ENCODE results near the gene GTF2F1.

GTF2F1 gene

DNA sequence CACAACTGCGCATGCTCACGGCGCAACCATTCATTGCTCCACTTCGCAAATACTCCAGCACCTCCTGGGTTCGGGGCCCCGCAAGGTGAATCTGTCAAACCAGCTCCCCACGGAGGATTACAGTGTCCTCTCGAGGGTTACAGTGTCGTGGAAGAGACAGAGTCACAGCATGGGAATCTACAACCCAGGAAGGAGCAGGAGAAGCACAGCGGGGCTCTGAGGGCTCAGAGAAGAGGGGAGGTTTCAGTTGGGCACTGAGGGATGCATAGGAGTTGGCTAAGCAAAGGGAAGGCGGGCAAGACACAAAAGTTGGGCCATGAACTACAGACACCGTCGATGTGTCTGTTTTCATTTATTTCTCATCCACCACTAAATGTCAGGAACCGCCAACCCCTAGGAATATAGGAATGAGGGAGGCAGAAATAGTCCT is 1.0 kb upstream of the GTF2F1 start:
- no peaks in the 10 kb centered on the region for H3K27me3 ChIP-seq (replicated peaks; ENCODE audit: insufficient read depth, low read length)
- peak overlapping the region; percentile 84 for H3K4me3 ChIP-seq (ENCODE audit: low read length)
- no peak for TF ChIP-seq EZH2phosphoT487 (IDR thresholded peaks at IDR 0.05; ENCODE audit: low read length)
- no peak for TF ChIP-seq EZH2 (optimal IDR thresholded peaks at IDR 0.05; ENCODE audit: low read depth, low read length)
- TF ChIP-seq, protein P1, sequence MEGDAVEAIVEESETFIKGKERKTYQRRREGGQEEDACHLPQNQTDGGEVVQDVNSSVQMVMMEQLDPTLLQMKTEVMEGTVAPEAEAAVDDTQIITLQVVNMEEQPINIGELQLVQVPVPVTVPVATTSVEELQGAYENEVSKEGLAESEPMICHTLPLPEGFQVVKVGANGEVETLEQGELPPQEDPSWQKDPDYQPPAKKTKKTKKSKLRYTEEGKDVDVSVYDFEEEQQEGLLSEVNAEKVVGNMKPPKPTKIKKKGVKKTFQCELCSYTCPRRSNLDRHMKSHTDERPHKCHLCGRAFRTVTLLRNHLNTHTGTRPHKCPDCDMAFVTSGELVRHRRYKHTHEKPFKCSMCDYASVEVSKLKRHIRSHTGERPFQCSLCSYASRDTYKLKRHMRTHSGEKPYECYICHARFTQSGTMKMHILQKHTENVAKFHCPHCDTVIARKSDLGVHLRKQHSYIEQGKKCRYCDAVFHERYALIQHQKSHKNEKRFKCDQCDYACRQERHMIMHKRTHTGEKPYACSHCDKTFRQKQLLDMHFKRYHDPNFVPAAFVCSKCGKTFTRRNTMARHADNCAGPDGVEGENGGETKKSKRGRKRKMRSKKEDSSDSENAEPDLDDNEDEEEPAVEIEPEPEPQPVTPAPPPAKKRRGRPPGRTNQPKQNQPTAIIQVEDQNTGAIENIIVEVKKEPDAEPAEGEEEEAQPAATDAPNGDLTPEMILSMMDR (IDR thresholded peaks at IDR 0.05; ENCODE audit: low read length): no peak
- DNase-seq: peak; percentile 48
- no peaks in the 10 kb centered on the region for H3K9me2 ChIP-seq (replicated peaks; ENCODE audit: insufficient read depth, low read length)
- peak overlapping the region; percentile 88 for H3K9ac ChIP-seq (ENCODE audit: low read length)
- 0 out of 2 replicates have a peak, but pooled peaks cover 7% of the 10 kb centered on the region for H3K36me3 ChIP-seq (replicated peaks; ENCODE audit: insufficient read depth, low read length)
- no peaks in the 10 kb centered on the region for H3K9me3 ChIP-seq (replicated peaks; ENCODE audit: insufficient read depth, low read length)
- peaks cover 25% of the 10 kb centered on the region for H3K79me2 ChIP-seq (ENCODE audit: low read length)
- H2AFZ ChIP-seq (ENCODE audit: low read length): peak overlapping the region; percentile 98
- H3K4me1 ChIP-seq (ENCODE audit: low read length): peaks cover 9% of the 10 kb centered on the region
- peak overlapping the region; percentile 88; the same call in 1 of the 2 replicates for H3K27ac ChIP-seq (ENCODE audit: low read length)
- H3F3A ChIP-seq (ENCODE audit: insufficient read depth, low read length): no peaks in the 10 kb centered on the region
- peak overlapping the region; percentile 78 for H3K4me2 ChIP-seq (ENCODE audit: low read depth, low read length)
- no peaks in the 10 kb centered on the region for H4K20me1 ChIP-seq (ENCODE audit: insufficient read depth, low read length)

DNA sequence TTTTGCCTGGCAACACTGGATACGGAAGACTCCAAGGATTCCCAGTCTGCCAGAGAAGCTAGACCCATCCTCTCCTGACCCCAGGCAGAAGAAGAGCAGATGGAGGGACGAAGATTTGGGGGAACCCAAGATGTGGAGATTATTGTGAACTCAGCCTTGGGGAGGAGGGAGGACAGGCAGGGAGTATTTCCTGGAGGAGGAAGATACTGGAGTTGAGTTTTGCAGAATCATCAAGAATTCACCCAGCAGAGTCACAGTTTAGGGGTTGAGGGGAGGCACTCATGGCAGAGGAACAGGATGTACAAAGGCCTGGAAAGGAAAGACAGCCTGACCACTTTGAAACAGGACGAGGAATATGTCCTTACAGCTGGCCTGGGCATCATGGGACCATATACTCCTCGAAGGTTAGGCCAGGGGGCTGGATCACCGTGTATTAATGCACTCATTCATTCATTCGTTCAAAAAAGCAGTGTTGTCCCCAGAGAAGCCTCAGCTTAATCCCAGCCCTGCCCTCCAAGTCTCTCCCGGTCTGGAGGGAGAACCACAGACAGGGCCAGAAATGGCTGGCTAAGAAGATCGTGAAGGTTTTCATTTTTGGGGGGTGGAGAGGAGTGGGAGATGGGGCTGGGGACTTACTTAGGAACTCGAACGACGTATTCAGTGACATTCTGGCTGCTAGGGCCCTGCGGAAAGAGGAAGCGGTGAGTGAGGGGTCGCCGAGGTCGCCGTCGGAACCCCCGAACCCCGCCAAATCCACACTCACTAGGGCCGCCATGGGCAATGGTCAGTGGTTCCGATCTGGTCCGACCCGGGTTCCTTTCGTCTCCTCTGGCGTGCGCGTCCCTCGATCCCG is 517 bp downstream of the GTF2F1 start:
- peak overlapping the region; percentile 88 for H3K9ac ChIP-seq (ENCODE audit: low read length)
- H3K27ac ChIP-seq (ENCODE audit: low read length): peak overlapping the region; percentile 88; the same call in 1 of the 2 replicates
- no peaks in the 10 kb centered on the region for H3K9me2 ChIP-seq (replicated peaks; ENCODE audit: insufficient read depth, low read length)
- H3K36me3 ChIP-seq (replicated peaks; ENCODE audit: insufficient read depth, low read length): 0 out of 2 replicates have a peak, but pooled peaks cover 7% of the 10 kb centered on the region
- peaks cover 25% of the 10 kb centered on the region for H3K79me2 ChIP-seq (ENCODE audit: low read length)
- no peaks in the 10 kb centered on the region for H3K9me3 ChIP-seq (replicated peaks; ENCODE audit: insufficient read depth, low read length)
- no peaks in the 10 kb centered on the region for H3K27me3 ChIP-seq (replicated peaks; ENCODE audit: insufficient read depth, low read length)
- peak overlapping the region; percentile 84 for H3K4me3 ChIP-seq (ENCODE audit: low read length)
- H4K20me1 ChIP-seq (ENCODE audit: insufficient read depth, low read length): no peaks in the 10 kb centered on the region
- peaks cover 9% of the 10 kb centered on the region for H3K4me1 ChIP-seq (ENCODE audit: low read length)
- TF ChIP-seq, protein P1 (IDR thresholded peaks at IDR 0.05; ENCODE audit: low read length): no peak
- TF ChIP-seq EZH2 (optimal IDR thresholded peaks at IDR 0.05; ENCODE audit: low read depth, low read length): no peak
- TF ChIP-seq EZH2phosphoT487 (IDR thresholded peaks at IDR 0.05; ENCODE audit: low read length): no peak
- peak overlapping the region; percentile 78 for H3K4me2 ChIP-seq (ENCODE audit: low read depth, low read length)
- no peak for DNase-seq
- peak overlapping the region; percentile 98 for H2AFZ ChIP-seq (ENCODE audit: low read length)
- H3F3A ChIP-seq (ENCODE audit: insufficient read depth, low read length): no peaks in the 10 kb centered on the region

DNA sequence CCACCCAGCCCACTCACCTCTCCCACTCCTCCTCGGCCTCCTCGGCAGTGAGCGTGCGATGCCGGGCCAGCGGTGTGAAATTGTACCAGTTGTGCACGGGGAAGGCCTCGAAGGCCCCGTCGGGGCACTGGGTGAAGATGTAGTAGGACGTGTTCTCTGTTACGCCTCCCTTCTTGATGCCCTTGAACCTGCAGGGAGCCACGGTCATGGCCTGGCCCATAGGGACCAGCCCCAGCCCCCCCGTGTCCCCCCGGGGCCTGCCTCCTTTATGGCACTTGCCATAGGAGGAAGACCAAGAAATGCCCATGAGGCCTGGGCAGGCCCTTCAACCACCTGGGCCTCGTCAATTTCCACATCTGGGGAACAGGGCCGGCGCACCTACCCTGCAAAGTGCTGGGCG is 5.6 kb downstream of the GTF2F1 start:
- Histone ChIP-seq H3K9ac (ENCODE audit: low read length) (no peak overlapping the region), H2AFZ (ENCODE audit: low read length) (no peak overlapping the region), H3K36me3 (replicated peaks; ENCODE audit: insufficient read depth, low read length) (0 out of 2 replicates have a peak, but pooled peaks cover 7% of the 10 kb centered on the region), H3K4me3 (ENCODE audit: low read length) (no peak overlapping the region), H3K79me2 (ENCODE audit: low read length) (peaks cover 19% of the 10 kb centered on the region), H3K27ac (ENCODE audit: low read length) (no peak overlapping the region), H3K4me2 (ENCODE audit: low read depth, low read length) (no peak overlapping the region), H3K27me3 (replicated peaks; ENCODE audit: insufficient read depth, low read length) (no peaks in the 10 kb centered on the region), H3F3A (ENCODE audit: insufficient read depth, low read length) (no peaks in the 10 kb centered on the region), H4K20me1 (ENCODE audit: insufficient read depth, low read length) (no peaks in the 10 kb centered on the region), H3K9me3 (replicated peaks; ENCODE audit: insufficient read depth, low read length) (no peaks in the 10 kb centered on the region), H3K9me2 (replicated peaks; ENCODE audit: insufficient read depth, low read length) (no peaks in the 10 kb centered on the region), H3K4me1 (ENCODE audit: low read length) (peaks cover 8% of the 10 kb centered on the region)
- DNase-seq: no peak
- TF ChIP-seq, protein P1 (IDR thresholded peaks at IDR 0.05; ENCODE audit: low read length): no peak
- TF ChIP-seq EZH2 (optimal IDR thresholded peaks at IDR 0.05; ENCODE audit: low read depth, low read length) (no peak), EZH2phosphoT487 (IDR thresholded peaks at IDR 0.05; ENCODE audit: low read length) (no peak)
